Esophagus (tissue), 2 donors: ENCODE measurements around the gene CASP4. TPM values are rescaled to one million over a fixed set of nuclear protein-coding genes. Genes with fewer than 3 reads are reported as not detected.
"Not testable (repeated sequence)": the region's sequence is repeated elsewhere in the genome, so short reads cannot be mapped to it uniquely, and the experiment has no call there.

Experiments used
- H3K27ac ChIP-seq, 2 donors: one replicate each; pipeline ENCODE4 v1.5.1; 2013; ENCODE audit warnings: low read depth in 2 of 2, mild to moderate bottlenecking in 2 of 2, inconsistent platforms in 1 of 2, low read length in 1 of 2, moderate library complexity in 1 of 2
- H3K27me3 ChIP-seq, 2 donors: one replicate each; pipeline ENCODE4 v1.6.1; 2013; ENCODE audit warnings: low read length in 2 of 2, control low read depth in 1 of 2, mild to moderate bottlenecking in 1 of 2; ENCODE audit not compliant: insufficient read depth in 2 of 2, control insufficient read depth in 1 of 2
- H3K36me3 ChIP-seq, 2 donors: one replicate each; pipeline ENCODE4 v1.6.1; 2013; ENCODE audit warnings: low read length in 1 of 2; ENCODE audit not compliant: control insufficient read depth in 2 of 2, insufficient read depth in 2 of 2
- H3K4me1 ChIP-seq, 2 donors: one replicate each; pipeline ENCODE4 v1.6.1; 2013; ENCODE audit warnings: low read length in 1 of 2; ENCODE audit not compliant: control insufficient read depth in 2 of 2, insufficient read depth in 2 of 2
- H3K4me3 ChIP-seq, 2 donors: one replicate each; pipeline ENCODE4 v1.5.1; 2013; ENCODE audit warnings: low read length in 2 of 2, mild to moderate bottlenecking in 2 of 2, low read depth in 1 of 2, moderate library complexity in 1 of 2
- H3K9me3 ChIP-seq, 2 donors: one replicate each; pipeline ENCODE4 v1.6.1; 2013; ENCODE audit warnings: mild to moderate bottlenecking in 2 of 2, low read depth in 1 of 2, low read length in 1 of 2, moderate library complexity in 1 of 2; ENCODE audit not compliant: control insufficient read depth in 2 of 2, insufficient read depth in 1 of 2
- WGBS, 2 donors: extraction: QIAGEN DNeasy Blood & Tissue Kit; methylation state at CpG; one replicate each; pipeline ENCODE4 v1.1.7; 2013; 5-methylcytosine and 5-hydroxymethylcytosine counted together
- polyA plus RNA-seq, 2 donors: library from polyadenylated mRNA; stranded (reverse); fragments of 200-250 nt; gene quantifications; one replicate each; pipeline ENCODE4 v1.2.3, GENCODE V29; 2013
- donor health status: healthy with polysubstance abuse.
- donor health status: Bipolar disorder and iron deficiency.

CASP4 gene
- polyA plus RNA-seq, 2 donors, result 54.0 to 71.6 TPM

DNA sequence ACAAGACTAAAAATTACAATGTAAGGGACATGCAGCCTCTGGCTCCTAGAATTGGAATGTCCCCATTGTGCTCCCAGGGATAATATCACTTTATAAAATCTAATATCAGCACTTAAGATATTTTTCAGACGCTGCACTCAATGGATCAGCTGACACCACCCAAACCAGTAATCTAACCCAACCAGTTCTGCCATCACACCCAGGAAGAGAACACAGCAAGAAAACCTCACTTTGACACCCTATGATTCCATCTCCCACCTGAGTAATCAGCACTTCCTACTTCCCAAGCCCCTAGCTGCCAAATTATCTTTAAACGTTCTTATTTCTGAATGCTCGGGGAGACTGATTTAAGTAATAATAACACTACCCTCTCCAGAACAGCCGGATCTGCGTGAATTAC lies 2.6 kb downstream of the CASP4 start:
- H3K4me3 ChIP-seq, result peak overlapping the region in 1 of 2 donors; percentile 81

DNA sequence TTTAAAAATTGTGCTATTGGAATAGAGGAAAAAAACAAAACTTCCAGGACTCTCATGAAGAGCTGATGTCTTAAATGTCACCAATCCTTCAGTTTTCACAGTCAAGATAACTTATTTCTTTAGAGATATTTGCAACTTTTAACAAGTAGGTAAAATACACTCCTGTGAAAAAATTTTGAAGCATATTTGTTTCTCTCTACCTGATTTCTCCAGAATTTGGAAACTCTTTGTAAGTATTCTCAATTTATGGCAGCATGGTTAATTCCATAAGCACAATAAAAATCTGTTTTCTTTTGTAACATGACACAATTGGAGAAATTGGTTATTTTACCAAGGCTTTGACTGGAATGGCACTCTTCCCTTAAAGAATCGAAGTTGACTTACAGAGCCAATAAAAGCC lies 4.1 kb downstream of the CASP4 start:
- no peaks in the 10 kb centered on the region for H3K27me3 ChIP-seq
- H3K36me3 ChIP-seq, result no peaks in the 10 kb centered on the region
- no peaks in the 10 kb centered on the region for H3K4me1 ChIP-seq
- 88 to 94% methylated on average over 1 of the region's 1 CpG for WGBS, 2 donors
- no peaks in the 10 kb centered on the region for H3K9me3 ChIP-seq
- peak overlapping the region in 1 of 2 donors; percentile 1 for H3K4me3 ChIP-seq
- H3K27ac ChIP-seq, result no peak overlapping the region

More for the DNA sequence above, 2.6 kb downstream of the CASP4 start:
- no peaks in the 10 kb centered on the region for H3K4me1 ChIP-seq
- WGBS, 2 donors, result 79 to 82% methylated on average over 5 of the region's 5 CpGs
- no peaks in the 10 kb centered on the region for H3K9me3 ChIP-seq
- H3K36me3 ChIP-seq, result no peaks in the 10 kb centered on the region
- peak overlapping the region; percentile 60 to 64 for H3K27ac ChIP-seq
- H3K27me3 ChIP-seq, result no peaks in the 10 kb centered on the region

DNA sequence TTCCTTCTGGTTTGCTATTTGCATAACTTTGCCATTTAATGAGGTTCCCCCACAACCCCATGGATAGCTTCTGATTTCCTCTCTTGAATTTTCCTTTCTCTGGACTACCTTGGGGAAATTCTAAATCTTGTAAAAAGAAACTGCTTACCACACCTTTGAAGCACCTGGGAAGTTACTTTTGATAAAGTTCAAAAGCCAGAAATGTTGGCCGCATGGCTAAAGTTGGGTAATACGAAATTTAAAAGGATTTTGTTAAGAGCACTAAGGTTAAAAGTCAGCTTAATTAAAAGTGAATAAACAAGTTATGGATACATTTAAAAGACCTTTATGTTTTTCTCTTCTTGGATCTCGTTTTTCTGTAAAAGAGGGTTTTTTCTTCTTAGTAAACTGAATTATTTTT lies 5.5 kb downstream of the CASP4 start:
- Histone ChIP-seq H3K4me3 (no peak overlapping the region), H3K9me3 (no peaks in the 10 kb centered on the region), H3K27me3 (no peaks in the 10 kb centered on the region), H3K27ac (no peak overlapping the region), H3K36me3 (no peaks in the 10 kb centered on the region), H3K4me1 (no peaks in the 10 kb centered on the region)
- WGBS, 2 donors, result 89 to 90% methylated on average over 3 of the region's 3 CpGs

DNA sequence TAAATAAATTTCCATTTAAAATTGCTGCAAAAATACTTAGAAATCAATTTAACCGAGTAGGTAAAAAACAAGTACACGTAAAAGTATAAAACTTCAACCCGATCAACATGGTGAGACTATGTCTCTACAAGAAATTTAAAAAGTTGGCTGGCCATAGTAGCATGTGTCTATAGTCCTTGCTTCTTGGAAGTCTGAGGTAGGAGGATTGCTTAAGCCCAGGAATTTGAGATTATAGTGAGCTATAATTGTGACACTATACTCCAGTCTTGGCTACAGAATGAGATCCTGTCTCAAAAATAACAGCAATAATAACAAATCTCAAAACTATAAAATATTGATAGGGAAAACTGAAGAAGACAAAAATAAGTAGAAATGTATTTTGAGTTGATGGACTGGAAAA lies 11.1 kb downstream of the CASP4 start:
- Histone ChIP-seq H3K27me3 (no peaks in the 10 kb centered on the region), H3K36me3 (peaks cover 2 to 4% of the 10 kb centered on the region in 2 donors), H3K4me3 (no peak overlapping the region), H3K9me3 (no peaks in the 10 kb centered on the region), H3K27ac (no peak overlapping the region), H3K4me1 (no peaks in the 10 kb centered on the region)
- WGBS, 2 donors, result 96 to 98% methylated on average over 3 of the region's 3 CpGs

DNA sequence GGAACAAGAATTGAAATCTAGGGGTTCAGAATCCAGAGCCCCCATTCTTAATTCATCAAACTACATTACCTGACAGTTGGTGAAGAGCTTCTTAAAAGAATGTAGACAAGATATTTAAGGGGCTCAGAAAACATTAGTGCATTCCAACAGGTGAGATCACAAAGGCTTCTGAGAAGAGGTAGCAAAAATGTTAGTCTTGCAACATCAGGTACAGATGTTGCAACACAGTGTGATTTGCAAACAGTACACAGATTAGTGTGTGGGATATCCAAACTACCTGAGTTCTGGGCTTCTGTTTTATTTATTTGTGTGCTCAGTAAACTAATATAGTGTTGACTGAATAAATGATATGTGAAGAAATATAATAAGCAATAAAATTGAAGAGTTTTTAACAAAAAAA lies 11.8 kb downstream of the CASP4 start:
- no peak overlapping the region for H3K27ac ChIP-seq
- H3K36me3 ChIP-seq, result peaks cover 2 to 4% of the 10 kb centered on the region in 2 donors
- no peak overlapping the region for H3K4me3 ChIP-seq
- H3K9me3 ChIP-seq, result no peaks in the 10 kb centered on the region
- H3K27me3 ChIP-seq, result no peaks in the 10 kb centered on the region
- no peaks in the 10 kb centered on the region for H3K4me1 ChIP-seq

DNA sequence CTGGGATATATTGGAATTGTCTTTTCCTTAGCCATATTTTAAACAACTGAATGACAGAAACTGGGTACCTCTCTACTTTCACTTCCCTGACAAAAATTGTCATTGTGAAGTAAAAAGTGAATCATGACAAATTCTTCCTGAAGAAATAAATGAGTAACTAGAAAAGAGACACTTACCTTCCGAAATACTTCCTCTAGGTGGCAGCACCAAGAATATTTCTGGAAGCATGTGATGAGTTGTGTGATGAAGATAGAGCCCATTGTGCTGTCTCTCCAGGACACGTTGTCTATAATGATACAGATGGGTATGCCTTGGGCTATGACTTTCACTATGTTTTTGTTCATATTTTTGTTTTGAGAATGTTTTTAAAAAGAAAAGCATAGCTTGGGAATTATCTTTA lies 21.5 kb downstream of the CASP4 start:
- Histone ChIP-seq H3K27ac (no peak overlapping the region), H3K36me3 (peaks cover 17 to 20% of the 10 kb centered on the region in 2 donors), H3K4me3 (no peak overlapping the region), H3K9me3 (no peaks in the 10 kb centered on the region), H3K4me1 (no peaks in the 10 kb centered on the region), H3K27me3 (no peaks in the 10 kb centered on the region)
- 8 to 15% methylated on average over 2 of the region's 2 CpGs for WGBS, 2 donors

DNA sequence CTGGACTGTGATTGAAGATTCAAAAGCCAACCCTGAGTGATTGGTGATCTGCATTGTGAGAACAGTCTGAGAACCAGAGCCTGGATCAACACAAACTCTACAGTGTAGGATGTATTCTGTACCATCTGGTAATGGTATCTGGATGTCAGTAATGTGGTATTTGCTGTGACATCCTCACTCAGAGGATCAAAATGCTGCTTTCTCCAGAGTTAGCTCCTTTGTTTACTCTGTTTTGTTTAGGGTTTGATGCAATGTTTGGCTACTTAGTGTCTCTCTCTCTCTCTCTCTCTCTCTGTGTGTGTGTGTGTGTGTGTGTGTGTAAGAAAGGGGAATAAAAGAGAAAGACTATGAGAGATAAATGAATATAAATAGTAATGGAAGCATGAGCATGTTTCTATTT lies 24.3 kb downstream of the CASP4 start:
- H3K27me3 ChIP-seq, result no peaks in the 10 kb centered on the region
- no peaks in the 10 kb centered on the region for H3K9me3 ChIP-seq
- H3K36me3 ChIP-seq, result peaks cover 6 to 12% of the 10 kb centered on the region in 2 donors
- no peaks in the 10 kb centered on the region for H3K4me1 ChIP-seq
- H3K27ac ChIP-seq, result no peak overlapping the region
- H3K4me3 ChIP-seq, result no peak overlapping the region

DNA sequence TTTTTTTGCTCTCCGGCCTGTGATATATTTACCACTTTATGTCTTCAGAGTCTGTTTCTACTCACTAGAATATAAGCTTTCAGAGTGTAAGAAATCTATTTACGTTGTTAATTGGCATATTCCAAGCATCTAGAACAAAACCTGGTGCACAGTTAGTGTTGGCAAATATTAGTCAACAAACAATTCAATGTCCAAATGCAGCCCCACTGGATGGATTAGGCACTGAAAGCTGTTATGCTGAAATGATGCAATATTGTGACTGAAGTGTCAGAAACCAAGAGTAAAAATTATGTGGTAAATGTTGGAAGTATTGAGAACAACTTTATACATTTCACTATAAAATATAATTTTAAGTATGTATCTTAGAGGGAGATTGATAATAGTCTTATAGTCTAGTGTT lies 24.8 kb downstream of the CASP4 start:
- H3K9me3 ChIP-seq, result no peaks in the 10 kb centered on the region
- H3K4me3 ChIP-seq, result no peak overlapping the region
- WGBS, 2 donors, result 40 to 42% methylated on average over 2 of the region's 2 CpGs
- H3K27me3 ChIP-seq, result no peaks in the 10 kb centered on the region
- peaks cover 6 to 9% of the 10 kb centered on the region in 2 donors for H3K36me3 ChIP-seq
- H3K27ac ChIP-seq, result no peak overlapping the region
- H3K4me1 ChIP-seq, result no peaks in the 10 kb centered on the region

DNA sequence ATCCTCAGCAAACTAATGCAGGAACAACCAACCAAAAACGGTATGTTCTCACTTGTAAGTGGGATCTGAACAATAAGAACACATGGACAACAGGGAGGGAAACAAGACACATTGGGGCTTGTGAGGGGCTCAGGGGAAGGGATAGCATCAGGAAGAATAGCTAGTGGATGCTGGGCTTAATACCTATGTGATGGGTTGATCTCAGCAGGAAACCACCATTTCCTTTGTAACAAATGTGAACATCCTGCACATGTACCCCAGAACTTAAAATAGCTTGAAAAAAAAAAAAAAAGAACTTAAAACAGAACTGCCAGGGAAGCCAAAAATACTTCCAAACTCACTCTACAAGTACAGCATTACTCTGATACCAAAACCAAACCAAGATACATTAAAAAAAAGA lies 33.8 kb downstream of the CASP4 start:
- H3K27ac ChIP-seq, result no peak overlapping the region
- 55 to 56% methylated on average over 1 of the region's 1 CpG for WGBS, 2 donors

DNA sequence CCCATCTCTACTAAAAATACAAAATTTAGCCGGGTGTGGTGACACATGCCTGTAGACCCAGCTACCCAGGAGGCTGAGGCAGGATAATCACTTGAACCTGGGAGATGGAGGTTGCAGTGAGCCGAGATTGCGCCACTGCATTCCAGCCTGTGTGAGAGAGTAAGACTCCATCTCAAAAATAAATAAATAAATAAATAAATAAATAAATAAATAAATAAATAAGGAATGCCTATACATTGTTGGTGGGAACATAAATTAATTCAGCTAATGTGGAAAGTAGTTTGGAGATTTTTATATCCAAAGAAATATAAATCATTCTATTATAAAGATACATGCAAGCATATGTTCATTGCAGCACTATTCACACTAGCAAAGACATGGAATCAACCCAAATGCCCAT lies 34.3 kb downstream of the CASP4 start:
- not testable (repeated sequence) for H3K4me3 ChIP-seq, H3K36me3 ChIP-seq, H3K27me3 ChIP-seq, H3K27ac ChIP-seq, H3K9me3 ChIP-seq, H3K4me1 ChIP-seq
- WGBS, 2 donors, result 95 to 96% methylated on average over 3 of the region's 3 CpGs

More for the DNA sequence above, 33.8 kb downstream of the CASP4 start:
- H3K36me3 ChIP-seq, result no peaks in the 10 kb centered on the region
- no peaks in the 10 kb centered on the region for H3K27me3 ChIP-seq
- H3K4me3 ChIP-seq, result no peak overlapping the region
- H3K9me3 ChIP-seq, result no peaks in the 10 kb centered on the region
- H3K4me1 ChIP-seq, result no peaks in the 10 kb centered on the region
